ENCODE measurements around the gene PRICKLE2. TPM values are rescaled to one million over a fixed set of nuclear protein-coding genes. Genes with fewer than 3 reads are reported as not detected.
"Not testable (repeated sequence)": the region's sequence is repeated elsewhere in the genome, so short reads cannot be mapped to it uniquely, and the experiment has no call there.

The PRICKLE2 gene
- total and polyA plus RNA-seq, 3 donors from 2014 or later: 5.5 to 10.1 (median 9.1) TPM

- H3K27ac ChIP-seq: no peak overlapping the region
- no peak for DNase-seq
- no peaks in the 10 kb centered on the region for H3K36me3 ChIP-seq (ENCODE audit: low read depth, missing control alignments)
- 73 to 100% methylated on average over 1 of the region's 1 CpG for WGBS, 2 donors
- TF ChIP-seq CTCF (IDR thresholded peaks at IDR 0.05) (no peak), POLR2A (IDR thresholded peaks at IDR 0.05) (no peak)
- intact Hi-C loops (cut with DNase I; ENCODE audit: low total_unique reads): no loop called here
- H3K4me1 ChIP-seq: no peaks in the 10 kb centered on the region
- no peak overlapping the region for H3K4me3 ChIP-seq
- H3K27me3 ChIP-seq: no peaks in the 10 kb centered on the region
- H3K9me3 ChIP-seq: no peaks in the 10 kb centered on the region
Measured at GRCh38 chr3:64091501-64091900, 133.8 kb downstream of the PRICKLE2 start.

- H3K4me3 ChIP-seq; H3K27ac ChIP-seq; H3K9me3 ChIP-seq; H3K36me3 ChIP-seq (ENCODE audit: low read depth, missing control alignments); H3K27me3 ChIP-seq; intact Hi-C loops (cut with DNase I; ENCODE audit: low total_unique reads); DNase-seq; H3K4me1 ChIP-seq: not testable (repeated sequence)
- 60 to 72% methylated on average over 4 of the region's 4 CpGs for WGBS, 2 donors
Measured at GRCh38 chr3:64089386-64089785, 135.9 kb downstream of the PRICKLE2 start.

GRCh38 chr3:64088408-64089205 is 136.7 kb downstream of the PRICKLE2 start:
- no peak for DNase-seq
- TF ChIP-seq POLR2A (IDR thresholded peaks at IDR 0.05): no peak
- no peak for TF ChIP-seq CTCF (IDR thresholded peaks at IDR 0.05)
- Histone ChIP-seq H3K27me3 (no peaks in the 10 kb centered on the region), H3K36me3 (ENCODE audit: low read depth, missing control alignments) (no peaks in the 10 kb centered on the region), H3K4me3 (no peak overlapping the region), H3K27ac (no peak overlapping the region), H3K9me3 (no peaks in the 10 kb centered on the region), H3K4me1 (no peaks in the 10 kb centered on the region)
- 63 to 71% methylated on average over 1 of the region's 1 CpG for WGBS, 2 donors
- intact Hi-C loops (cut with DNase I; ENCODE audit: low total_unique reads): no loop called here

- DNase-seq: no peak
- TF ChIP-seq POLR2A (IDR thresholded peaks at IDR 0.05): no peak
- no peak for TF ChIP-seq CTCF (IDR thresholded peaks at IDR 0.05)
- no peaks in the 10 kb centered on the region for H3K9me3 ChIP-seq
- H3K27me3 ChIP-seq: no peaks in the 10 kb centered on the region
- no peaks in the 10 kb centered on the region for H3K36me3 ChIP-seq (ENCODE audit: low read depth, missing control alignments)
- no peak overlapping the region for H3K4me3 ChIP-seq
- WGBS, 2 donors: 76 to 82% methylated on average over 5 of the region's 5 CpGs
- H3K4me1 ChIP-seq: no peaks in the 10 kb centered on the region
- H3K27ac ChIP-seq: no peak overlapping the region
- intact Hi-C loops (cut with DNase I; ENCODE audit: low total_unique reads): no loop called here
Measured at GRCh38 chr3:64086479-64087252, 138.6 kb downstream of the PRICKLE2 start.

- WGBS, 2 donors: 84 to 90% methylated on average over 1 of the region's 1 CpG
- TF ChIP-seq CTCF (IDR thresholded peaks at IDR 0.05): no peak
- TF ChIP-seq POLR2A (IDR thresholded peaks at IDR 0.05): no peak
- no peaks in the 10 kb centered on the region for H3K27me3 ChIP-seq
Measured at GRCh38 chr3:64084640-64085039, 140.6 kb downstream of the PRICKLE2 start.

More at GRCh38 chr3:64084640-64085039, 140.6 kb downstream of the PRICKLE2 start:
- Histone ChIP-seq H3K27ac (no peak overlapping the region), H3K36me3 (ENCODE audit: low read depth, missing control alignments) (no peaks in the 10 kb centered on the region), H3K9me3 (no peaks in the 10 kb centered on the region), H3K4me1 (no peaks in the 10 kb centered on the region), H3K4me3 (no peak overlapping the region)
- no peak for DNase-seq
- intact Hi-C loops (cut with DNase I; ENCODE audit: low total_unique reads): no loop called here

All from testis (tissue), 3 donors.